ENCODE results near the gene TUBA4A.
"Not testable (repeated sequence)": the region's sequence is repeated elsewhere in the genome, so short reads cannot be mapped to it uniquely, and the experiment has no call there.

The TUBA4A gene

DNA sequence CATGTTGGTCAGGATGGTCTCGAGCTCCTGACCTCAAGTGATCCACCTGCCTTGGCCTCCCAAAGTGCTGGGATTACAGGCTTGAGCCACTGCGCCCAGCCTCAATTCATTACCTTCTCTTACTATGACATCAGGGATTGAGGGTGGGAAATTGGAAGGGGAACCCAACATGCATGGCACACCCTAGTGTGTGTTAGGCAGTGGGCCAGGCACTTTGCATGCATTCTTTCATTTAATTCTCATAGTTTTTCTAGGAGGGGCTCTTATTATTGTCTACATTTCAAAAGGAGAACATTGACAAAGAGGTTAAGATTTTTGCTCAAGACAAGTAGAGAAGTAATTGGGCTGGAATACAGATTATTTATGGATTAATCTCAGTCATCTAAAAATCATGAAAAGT is 14.6 kb upstream of the TUBA4A start:
- ATAC-seq = no peak
- DNase-seq = no peak

GRCh38 chr2:219266886-219267285 is 13.2 kb upstream of the TUBA4A start:
- ATAC-seq (no peak), DNase-seq (no peak)

- DNase-seq (no peak), ATAC-seq (no peak)
Observed at GRCh38 chr2:219266232-219266631, 12.5 kb upstream of the TUBA4A start.

GRCh38 chr2:219261024-219261855 is 7.5 kb upstream of the TUBA4A start:
- DNase-seq (no peak), ATAC-seq (no peak)

GRCh38 chr2:219258942-219259341 is 5.2 kb upstream of the TUBA4A start:
- ATAC-seq, DNase-seq: not testable (repeated sequence)

DNA sequence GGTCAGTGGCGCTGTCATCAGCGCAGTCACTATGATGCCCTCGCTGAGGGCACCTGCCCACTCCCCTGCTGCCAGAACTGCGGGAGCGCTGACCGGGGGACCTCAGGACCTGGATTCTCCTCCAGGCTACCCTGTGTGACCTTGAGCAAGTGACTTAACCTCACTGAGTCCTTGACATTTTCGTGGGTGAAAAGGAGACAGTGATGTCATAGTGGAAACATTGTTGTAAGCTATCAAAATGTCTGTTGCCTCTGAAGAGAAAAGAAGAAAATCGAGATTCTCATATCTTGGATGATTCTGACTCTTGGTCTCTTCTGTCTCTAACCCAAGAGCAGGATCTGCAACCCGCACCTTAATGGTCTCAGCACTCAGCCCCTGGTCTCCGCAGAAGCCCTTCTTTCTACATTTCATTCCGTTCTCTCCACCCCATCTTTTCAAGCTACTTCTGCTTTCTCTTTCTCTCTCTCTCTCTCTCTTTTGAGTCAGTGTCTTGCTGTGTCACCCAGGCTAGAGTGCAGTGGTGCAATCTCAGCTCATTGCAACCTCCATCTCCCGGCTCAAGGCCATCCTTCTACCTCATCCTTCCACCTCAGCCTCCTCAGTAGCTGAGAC is 978 bp upstream of the TUBA4A start:
- peak; percentile 41 for DNase-seq
- peak; percentile 44 for ATAC-seq

DNA sequence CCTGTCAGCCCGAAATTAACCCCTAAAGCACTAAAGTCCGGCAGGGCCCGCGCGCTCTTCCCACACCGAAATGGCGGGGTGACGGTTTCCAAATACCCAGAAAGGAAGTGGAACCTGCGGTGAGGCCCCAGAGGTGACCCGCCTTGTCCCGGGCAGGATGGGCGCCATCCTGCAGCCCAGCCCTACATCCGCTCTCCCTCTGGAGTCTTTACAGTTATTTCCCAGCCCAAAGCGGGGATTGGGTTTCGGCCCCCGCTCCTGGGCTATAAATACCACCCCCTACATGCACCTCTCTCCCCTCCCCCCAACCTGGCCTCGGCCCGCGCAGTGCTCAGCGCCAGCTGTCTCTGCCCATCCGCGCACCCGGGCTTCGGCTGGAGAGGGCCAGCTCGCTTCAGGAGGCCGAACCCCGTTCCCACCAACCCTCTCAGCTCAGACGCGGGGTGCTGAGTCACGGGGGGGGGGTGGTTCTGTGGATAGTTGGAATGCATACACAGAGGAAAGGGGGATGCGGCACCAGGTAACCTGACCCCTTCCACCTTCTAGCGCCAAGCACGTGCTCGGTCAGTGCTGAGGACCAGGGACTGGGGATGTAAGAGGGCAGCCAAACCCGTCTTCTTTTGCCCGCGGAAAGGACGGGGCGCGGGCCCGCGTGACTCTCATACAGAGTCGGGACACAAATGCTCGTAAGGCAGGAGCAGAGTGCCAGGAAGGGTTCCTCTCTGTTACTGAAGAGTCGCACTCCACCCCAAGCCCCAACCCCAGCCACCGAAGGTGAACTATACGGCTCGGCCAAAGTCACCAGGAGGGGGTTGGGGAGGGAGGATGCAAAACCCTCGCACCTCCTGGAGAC is 592 bp downstream of the TUBA4A start, which contains the start of gene TUBA4B:
TUBA4B (plus strand) TSS at position 344 of the 853 bp plus-strand sequence; CDS start at position 509, 165 bp downstream.
- ATAC-seq (peak; percentile 6), DNase-seq (peak; percentile 59)

- DNase-seq (no peak), ATAC-seq (no peak)
Observed at GRCh38 chr2:219252570-219252899, 1.2 kb downstream of the TUBA4A start.

DNA sequence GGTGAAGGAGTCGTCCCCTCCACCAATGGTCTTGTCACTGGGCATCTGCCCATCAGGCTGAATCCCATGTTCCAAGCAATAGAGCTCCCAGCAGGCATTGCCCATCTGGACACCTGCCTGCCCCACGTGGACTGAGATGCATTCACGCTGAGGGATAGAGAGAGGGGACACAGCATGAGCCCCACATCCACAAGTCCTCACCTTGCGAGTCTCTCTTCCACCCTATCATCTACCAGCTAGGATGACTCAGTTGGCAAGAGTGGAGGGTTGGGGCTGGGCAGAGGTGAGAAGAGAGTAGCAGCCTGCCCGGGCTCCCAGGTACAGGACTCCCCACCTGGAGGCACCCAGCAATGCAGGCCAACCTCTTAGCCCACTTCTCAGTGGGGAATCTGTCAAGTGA is 1.6 kb downstream of the TUBA4A start:
- no peak for DNase-seq
- ATAC-seq = no peak

GRCh38 chr2:219251656-219252055 is 2.1 kb downstream of the TUBA4A start:
- ATAC-seq (no peak), DNase-seq (no peak)

DNA sequence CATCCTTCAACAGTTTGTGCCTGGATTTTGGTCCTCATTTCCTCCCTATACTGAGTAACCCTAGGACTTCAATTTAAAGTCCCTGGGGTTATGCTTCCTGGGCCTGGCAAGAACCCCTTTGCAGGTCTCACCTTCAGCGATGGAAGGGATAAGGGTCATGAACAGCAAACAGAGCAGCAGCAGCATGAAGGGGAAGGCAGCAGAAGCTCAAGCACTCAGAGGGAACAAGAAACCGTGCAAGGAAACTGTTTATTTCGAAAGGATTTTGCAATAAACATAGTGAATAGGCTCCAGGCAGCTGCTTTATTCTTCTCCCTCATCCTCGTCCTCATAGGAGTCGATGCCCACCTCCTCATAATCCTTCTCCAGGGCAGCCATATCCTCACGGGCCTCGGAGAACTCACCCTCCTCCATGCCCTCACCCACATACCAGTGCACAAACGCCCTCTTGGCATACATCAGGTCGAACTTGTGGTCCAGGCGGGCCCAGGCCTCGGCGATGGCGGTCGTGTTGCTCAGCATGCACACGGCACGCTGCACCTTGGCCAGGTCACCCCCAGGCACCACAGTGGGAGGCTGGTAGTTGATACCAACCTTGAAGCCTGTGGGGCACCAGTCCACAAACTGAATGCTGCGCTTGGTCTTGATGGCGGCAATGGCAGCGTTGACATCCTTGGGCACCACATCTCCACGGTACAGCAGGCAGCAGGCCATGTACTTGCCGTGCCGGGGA is 3.5 kb downstream of the TUBA4A start:
- DNase-seq (no peak), ATAC-seq (no peak)

GRCh38 chr2:219249203-219249980 is 4.3 kb downstream of the TUBA4A start:
- ATAC-seq = no peak
- DNase-seq = peak; percentile 44

GRCh38 chr2:219248845-219249202 is 4.9 kb downstream of the TUBA4A start:
- no peak for DNase-seq

DNA sequence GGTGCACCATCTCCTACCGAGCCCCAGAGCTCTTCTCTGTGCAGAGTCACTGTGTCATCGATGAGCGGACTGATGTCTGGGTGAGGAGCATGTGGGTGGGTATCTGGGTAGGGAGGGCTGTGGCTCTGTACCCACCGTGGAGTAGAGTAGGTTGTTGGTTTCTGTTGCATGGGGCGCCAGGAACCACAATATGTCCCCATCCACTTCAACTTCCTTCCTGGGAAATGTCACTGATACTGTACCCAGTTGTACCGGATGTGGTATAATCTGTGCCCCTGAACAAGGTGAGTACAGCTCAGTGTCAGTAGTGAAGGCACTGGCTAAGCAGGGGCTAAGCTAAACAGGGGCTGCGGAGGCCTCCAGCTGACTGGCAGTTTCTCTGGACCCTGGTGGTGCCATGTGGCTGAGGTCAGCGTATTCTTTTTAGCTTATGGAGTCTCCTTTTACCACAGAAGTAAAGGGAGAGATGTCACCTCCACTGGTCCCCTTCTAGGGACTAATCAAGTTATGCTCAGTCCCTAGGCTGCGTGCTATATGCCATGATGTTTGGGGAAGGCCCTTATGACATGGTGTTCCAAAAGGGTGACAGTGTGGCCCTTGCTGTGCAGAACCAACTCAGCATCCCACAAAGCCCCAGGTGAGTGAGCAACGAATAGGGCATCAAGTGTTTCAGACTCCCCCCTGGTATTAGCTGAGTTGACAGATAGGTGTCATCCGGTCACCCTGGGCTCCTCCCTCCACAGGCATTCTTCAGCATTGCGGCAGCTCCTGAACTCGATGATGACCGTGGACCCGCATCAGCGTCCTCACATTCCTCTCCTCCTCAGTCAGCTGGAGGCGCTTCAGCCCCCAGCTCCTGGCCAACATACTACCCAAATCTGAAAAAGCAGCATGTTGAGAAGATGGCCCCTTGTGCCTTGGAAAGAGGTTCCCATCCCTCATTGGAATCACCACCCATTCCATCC is 5.8 kb downstream of the TUBA4A start:
- peak; percentile 69 for DNase-seq
- peak; percentile 78 for ATAC-seq

More at GRCh38 chr2:219248845-219249202, 4.9 kb downstream of the TUBA4A start:
- no peak for ATAC-seq

- ATAC-seq (no peak), DNase-seq (no peak)
Observed at GRCh38 chr2:219246559-219246958, 7.2 kb downstream of the TUBA4A start.

DNA sequence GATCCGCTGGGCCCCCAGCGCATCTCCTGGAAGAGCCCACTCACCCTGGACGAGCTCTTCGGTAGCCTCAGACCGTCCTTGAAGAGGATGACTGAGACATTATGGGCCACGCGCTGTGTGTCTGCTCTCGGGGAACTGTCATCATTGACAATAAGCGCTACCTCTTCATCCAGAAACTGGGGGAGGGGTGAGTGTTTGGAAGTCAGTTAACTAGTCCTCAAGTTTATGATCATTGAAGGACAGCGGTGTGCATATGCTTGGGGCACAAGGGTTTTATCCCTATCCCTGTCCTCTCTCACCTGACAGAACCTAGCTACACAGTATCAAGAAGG is 7.9 kb downstream of the TUBA4A start:
- DNase-seq (no peak), ATAC-seq (no peak)

GRCh38 chr2:219245148-219245898 is 8.4 kb downstream of the TUBA4A start, which contains the start of the genes GLB1L and STK16:
Gene GLB1L, minus strand, starts transcription at chr2:219245444. Its CDS starts 1,871 bp downstream, at chr2:219243573.
Gene STK16, plus strand, starts transcription at chr2:219245479. Its CDS starts 521 bp downstream, at chr2:219246000.
- DNase-seq (peak; percentile 95), ATAC-seq (peak; percentile 60)

DNA sequence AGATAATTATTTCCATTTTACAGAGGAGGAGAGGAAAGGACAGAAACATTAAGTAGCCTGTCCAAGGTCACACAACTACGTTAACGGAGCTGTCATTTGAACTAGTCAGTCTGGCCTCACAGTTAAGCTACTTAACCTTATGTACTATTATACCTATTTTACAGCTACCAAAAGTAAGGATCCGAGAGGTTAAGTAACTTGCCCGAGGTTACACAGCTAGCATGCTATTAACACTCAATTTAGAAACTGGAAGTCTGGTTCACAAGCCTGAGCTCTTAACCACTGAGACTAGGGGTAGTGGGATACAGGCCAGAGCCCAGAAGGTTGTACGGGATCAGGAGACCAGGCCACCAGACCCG is 8.9 kb downstream of the TUBA4A start:
- ATAC-seq (no peak), DNase-seq (no peak)

- DNase-seq (no peak), ATAC-seq (no peak)
Observed at GRCh38 chr2:219243291-219243761, 10.4 kb downstream of the TUBA4A start.
